SW 1271 (cell line): Measurements from ENCODE around the gene SYNPO2.
A peak's percentile ranks its signal among the peaks of the same experiment; 100 is the strongest.
"Not testable (repeated sequence)": the region's sequence is repeated elsewhere in the genome, so short reads cannot be mapped to it uniquely, and the experiment has no call there.

Experiments used
- DNase-seq, 2 experiments: peaks; one replicate each; lab custom pipeline; 2025; lab: John Stamatoyannopoulos, UW

SYNPO2 gene

GRCh38 chr4:118888666-118889311 is at the start of gene SYNPO2:
Gene SYNPO2, plus strand, starts transcription at chr4:118888854. Its CDS starts 183 bp downstream, at chr4:118889037.
- DNase-seq = no peak

GRCh38 chr4:118839221-118839927 is 49.3 kb upstream of the SYNPO2 start:
- DNase-seq = no peak

GRCh38 chr4:118842055-118842454 is 46.6 kb upstream of the SYNPO2 start:
- no peak for DNase-seq

- DNase-seq = no peak
Observed at GRCh38 chr4:118843237-118843636, 45.4 kb upstream of the SYNPO2 start.

GRCh38 chr4:118845552-118846050 is 43.1 kb upstream of the SYNPO2 start:
- DNase-seq = no peak

GRCh38 chr4:118846979-118847378 is 41.7 kb upstream of the SYNPO2 start:
- DNase-seq = no peak

GRCh38 chr4:118848242-118848641 is 40.4 kb upstream of the SYNPO2 start:
- no peak for DNase-seq

GRCh38 chr4:118848901-118849300 is 39.8 kb upstream of the SYNPO2 start:
- no peak for DNase-seq

- no peak for DNase-seq
Observed at GRCh38 chr4:118849867-118850487, 38.7 kb upstream of the SYNPO2 start.

GRCh38 chr4:118850488-118851173 is 38.0 kb upstream of the SYNPO2 start:
- DNase-seq = peak in 1 of 2 experiments; percentile 21

GRCh38 chr4:118857760-118858159 is 30.9 kb upstream of the SYNPO2 start:
- DNase-seq = no peak

GRCh38 chr4:118858779-118859178 is 29.9 kb upstream of the SYNPO2 start:
- DNase-seq = no peak

- DNase-seq = peak in 1 of 2 experiments; percentile 24
Observed at GRCh38 chr4:118865091-118865708, 23.5 kb upstream of the SYNPO2 start.

GRCh38 chr4:118866442-118866841 is 22.2 kb upstream of the SYNPO2 start:
- DNase-seq = no peak

GRCh38 chr4:118867311-118868067 is 21.2 kb upstream of the SYNPO2 start:
- no peak for DNase-seq

GRCh38 chr4:118869808-118870342 is 18.8 kb upstream of the SYNPO2 start:
- DNase-seq = no peak

- no peak for DNase-seq
Observed at GRCh38 chr4:118872181-118872580, 16.5 kb upstream of the SYNPO2 start.

GRCh38 chr4:118877797-118878196 is 10.9 kb upstream of the SYNPO2 start:
- DNase-seq = no peak

GRCh38 chr4:118878507-118878906 is 10.1 kb upstream of the SYNPO2 start:
- not testable (repeated sequence) for DNase-seq

- DNase-seq = no peak
Observed at GRCh38 chr4:118879409-118879808, 9.2 kb upstream of the SYNPO2 start.
